Measurements from ENCODE around the gene GATA6.

DNA sequence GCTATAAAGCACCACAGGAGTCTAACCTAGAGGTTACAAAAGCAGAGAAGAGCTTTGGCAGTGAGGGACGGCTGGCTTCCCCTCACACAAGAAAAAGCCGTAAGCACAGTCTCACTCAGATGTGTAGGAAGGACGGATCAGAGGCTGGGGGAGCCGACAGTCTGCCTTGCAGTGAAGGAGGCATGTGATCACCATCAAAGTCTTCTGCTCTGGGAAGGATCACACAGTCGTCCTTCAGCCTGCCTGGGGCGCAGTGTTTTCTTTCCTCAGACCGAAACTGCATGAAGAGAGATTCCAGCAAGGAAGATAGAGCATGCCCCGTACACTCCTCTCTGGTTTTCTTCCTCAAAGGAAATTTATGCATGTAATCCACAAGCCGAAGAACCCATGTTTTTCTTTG lies 24.1 kb downstream of the GATA6 start:
- TF ChIP-seq POLR2AphosphoS5 (IDR thresholded peaks at IDR 0.05; ENCODE audit: low read depth, low read length) (no peak), BRCA1 (IDR thresholded peaks at IDR 0.05; ENCODE audit: low read depth, low read length) (no peak), EZH2 (IDR thresholded peaks at IDR 0.05; ENCODE audit: low read depth, low read length, severe bottlenecking) (no peak), TEAD4 (IDR thresholded peaks at IDR 0.05; ENCODE audit: low read depth, low read length) (no peak), POU5F1 (IDR thresholded peaks at IDR 0.05; ENCODE audit: low read depth, low read length) (no peak), RAD21 (IDR thresholded peaks at IDR 0.05 in 1 of 2, conservative IDR thresholded peaks at IDR 0.05 in 1 of 2; ENCODE audit: low read depth in 2 of 2, low read length in 2 of 2) (no peak), ZNF274 (IDR thresholded peaks at IDR 0.05; ENCODE audit: borderline replicate concordance, extremely low read depth, low read length) (no peak), BCL11A (IDR thresholded peaks at IDR 0.05; ENCODE audit: low read depth in 2 of 2, low read length in 2 of 2) (no peak)
- TF ChIP-seq, protein P1, sequence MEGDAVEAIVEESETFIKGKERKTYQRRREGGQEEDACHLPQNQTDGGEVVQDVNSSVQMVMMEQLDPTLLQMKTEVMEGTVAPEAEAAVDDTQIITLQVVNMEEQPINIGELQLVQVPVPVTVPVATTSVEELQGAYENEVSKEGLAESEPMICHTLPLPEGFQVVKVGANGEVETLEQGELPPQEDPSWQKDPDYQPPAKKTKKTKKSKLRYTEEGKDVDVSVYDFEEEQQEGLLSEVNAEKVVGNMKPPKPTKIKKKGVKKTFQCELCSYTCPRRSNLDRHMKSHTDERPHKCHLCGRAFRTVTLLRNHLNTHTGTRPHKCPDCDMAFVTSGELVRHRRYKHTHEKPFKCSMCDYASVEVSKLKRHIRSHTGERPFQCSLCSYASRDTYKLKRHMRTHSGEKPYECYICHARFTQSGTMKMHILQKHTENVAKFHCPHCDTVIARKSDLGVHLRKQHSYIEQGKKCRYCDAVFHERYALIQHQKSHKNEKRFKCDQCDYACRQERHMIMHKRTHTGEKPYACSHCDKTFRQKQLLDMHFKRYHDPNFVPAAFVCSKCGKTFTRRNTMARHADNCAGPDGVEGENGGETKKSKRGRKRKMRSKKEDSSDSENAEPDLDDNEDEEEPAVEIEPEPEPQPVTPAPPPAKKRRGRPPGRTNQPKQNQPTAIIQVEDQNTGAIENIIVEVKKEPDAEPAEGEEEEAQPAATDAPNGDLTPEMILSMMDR (IDR thresholded peaks at IDR 0.05; ENCODE audit: control extremely low read depth in 1 of 3, insufficient read depth in 1 of 3, low read depth in 1 of 3, low read length in 3 of 3), result no peak
